PC-3 (cell line): ENCODE results near the gene ATP5F1B. TPM values are rescaled to one million over a fixed set of nuclear protein-coding genes. Genes with fewer than 3 reads are reported as not detected.
"Not testable (repeated sequence)": the region's sequence is repeated elsewhere in the genome, so short reads cannot be mapped to it uniquely, and the experiment has no call there.

Experiments
- ATAC-seq: fragments of 200-7000 bp; cut with Tn5 transposase; 2 replicates; pipeline ENCODE4 v1.9.1; 2020; ENCODE audit warnings: mild to moderate bottlenecking, moderate library complexity
- BruUV-seq: library from RNA; stranded (reverse); fragments of 400-500 nt; replicated peaks from 2 replicates; lab custom pipeline; 2021; lab: Mats Ljungman, UMichigan
- CTCF ChIA-PET: fragments of 300-600 bp; sonication (Branson Sonifier 250); formaldehyde crosslinking; loops from one replicate; lab custom pipeline; 2022; ENCODE audit warnings: antibody characterized with exemption; lab: Charles Lee
- POLR2A ChIA-PET: fragments of 300-600 bp; sonication (Branson Sonifier 250); formaldehyde crosslinking; loops from one replicate; lab custom pipeline; 2022; ENCODE audit warnings: antibody characterized with exemption; ENCODE audit not compliant: unreplicated experiment; lab: Charles Lee
- DNase-seq: peaks from one replicate; pipeline ENCODE4 v3.0.0-alpha.2; 2015
- H2AFZ ChIP-seq: fragments of 300-600 bp; sonication (generic); 2 replicates; pipeline ENCODE4 v1.6.0; 2016; ENCODE audit warnings: antibody characterized with exemption, low read length
- H3F3A ChIP-seq: fragments of 300-600 bp; sonication (generic); one replicate; pipeline ENCODE4 v1.6.0; 2017; ENCODE audit warnings: antibody characterized with exemption, low read length, control low read depth, mild to moderate bottlenecking; ENCODE audit not compliant: unreplicated experiment
- H3K27ac ChIP-seq: fragments of 300-600 bp; sonication (generic); 2 replicates; pipeline ENCODE4 v1.5.1; 2016; ENCODE audit warnings: mild to moderate bottlenecking, low read length
- H3K27me3 ChIP-seq: fragments of 300-600 bp; sonication (generic); 2 replicates; pipeline ENCODE4 v1.6.1; 2016; ENCODE audit warnings: low read length, mixed read lengths
- H3K36me3 ChIP-seq: fragments of 300-600 bp; sonication (generic); 2 replicates; pipeline ENCODE4 v1.6.1; 2016; ENCODE audit warnings: low read depth, mixed run types, low read length, mixed read lengths
- H3K4me1 ChIP-seq: fragments of 300-600 bp; sonication (generic); 2 replicates; pipeline ENCODE4 v1.5.1; 2016; ENCODE audit warnings: low read length; ENCODE audit not compliant: insufficient read depth
- H3K4me2 ChIP-seq: fragments of 300-600 bp; sonication (generic); 2 replicates; pipeline ENCODE4 v1.6.0; 2016; ENCODE audit warnings: low read length
- H3K4me3 ChIP-seq: fragments of 300-600 bp; sonication (generic); 2 replicates; pipeline ENCODE4 v1.5.1; 2016; ENCODE audit warnings: mild to moderate bottlenecking, low read length, mixed read lengths
- H3K79me2 ChIP-seq: fragments of 300-600 bp; sonication (generic); 2 replicates; pipeline ENCODE4 v1.6.1; 2017; ENCODE audit warnings: low read length, mixed read lengths
- H3K9ac ChIP-seq: fragments of 300-600 bp; sonication (generic); 2 replicates; pipeline ENCODE4 v1.6.0; 2016; ENCODE audit warnings: mild to moderate bottlenecking, low read length
- H3K9me2 ChIP-seq: fragments of 300-600 bp; sonication (generic); replicated peaks from 2 replicates; pipeline ENCODE4 v1.6.1; 2016; ENCODE audit warnings: mixed run types, low read length, mixed read lengths
- H3K9me3 ChIP-seq: fragments of 300-600 bp; sonication (generic); 2 replicates; pipeline ENCODE4 v1.6.1; 2016; ENCODE audit warnings: low read length, mixed read lengths
- H4K20me1 ChIP-seq: fragments of 300-600 bp; sonication (generic); 2 replicates; pipeline ENCODE4 v1.6.1; 2016; ENCODE audit warnings: low read length, mixed read lengths
- CTCF ChIP-seq: fragments of 300-600 bp; sonication (generic); conservative IDR thresholded peaks from 2 replicates; pipeline ENCODE4 v1.5.1; 2017; ENCODE audit warnings: antibody characterized with exemption, low read depth, mild to moderate bottlenecking, low read length
- EZH2 ChIP-seq: fragments of 300-600 bp; sonication (generic); IDR thresholded peaks from one replicate; pipeline ENCODE4 v1.6.1; 2017; ENCODE audit warnings: antibody characterized with exemption, mild to moderate bottlenecking, low read length; ENCODE audit not compliant: unreplicated experiment
- EZH2phosphoT487 ChIP-seq: fragments of 300-600 bp; sonication (generic); IDR thresholded peaks from 2 replicates; pipeline ENCODE4 v1.6.1; 2018; ENCODE audit warnings: mild to moderate bottlenecking, antibody characterized with exemption, low read length, borderline replicate concordance
- intact Hi-C: fragments of 100-400 bp; cut with micrococcal nuclease; formaldehyde crosslinking; loops from 2 replicates; pipeline ENCODE4 v1.9.0; 2023
- total RNA-seq: library from RNA; depleted of rRNA; stranded (reverse); fragments of >200 nt; gene quantifications from 2 replicates; pipeline ENCODE4 v1.2.3, GENCODE V29; 2014

The ATP5F1B gene
- total RNA-seq, 1 experiment from 2014 or later: 1,046 TPM

GRCh38 chr12:56657416-56658379, 11.9 kb upstream of the ATP5F1B start:
- TF ChIP-seq EZH2 (no peak), CTCF (no peak), EZH2phosphoT487 (no peak)
- intact Hi-C loops: no loop called here
- DNase-seq (no peak), ATAC-seq (no peak)
- 0 out of 2 replicates have a peak, but pooled peaks cover 6% of the 10 kb centered on the region for H3K9me3 ChIP-seq
- no peaks in the 10 kb centered on the region for H3K9me2 ChIP-seq
- H3K4me1 ChIP-seq: peaks cover 11% of the 10 kb centered on the region
- H3K79me2 ChIP-seq: no peaks in the 10 kb centered on the region
- H3K9ac ChIP-seq: no peak overlapping the region
- BruUV-seq: no TSS peak
- H4K20me1 ChIP-seq: no peaks in the 10 kb centered on the region
- no peak overlapping the region for H3K4me2 ChIP-seq
- ChIA-PET POLR2A (interaction anchor here (0.6 kb wide), 1 partner anchor 12 kb away, joined by 17 read pairs; no protein-coding TSS in a partner anchor), CTCF (interaction anchor here (1.3 kb wide), 1 partner anchor 21 kb away, joined by 4 read pairs; no protein-coding TSS in a partner anchor)
- H3K27ac ChIP-seq: no peak overlapping the region
- H3K27me3 ChIP-seq: no peaks in the 10 kb centered on the region
- no peak overlapping the region for H3K4me3 ChIP-seq
- H3F3A ChIP-seq: peaks cover 4% of the 10 kb centered on the region
- no peak overlapping the region for H2AFZ ChIP-seq
- H3K36me3 ChIP-seq: peaks cover under 1% of the 10 kb centered on the region; the same call in 1 of the 2 replicates

GRCh38 chr12:56653781-56654180, 8.0 kb upstream of the ATP5F1B start:
- CTCF ChIA-PET, H3K4me1 ChIP-seq, H3K36me3 ChIP-seq, H3K9ac ChIP-seq, H3K9me3 ChIP-seq, H3K4me3 ChIP-seq, H3F3A ChIP-seq, H3K4me2 ChIP-seq, intact Hi-C loops, H3K79me2 ChIP-seq, H3K9me2 ChIP-seq, POLR2A ChIA-PET, DNase-seq, BruUV-seq, H2AFZ ChIP-seq, H3K27me3 ChIP-seq, ATAC-seq, H3K27ac ChIP-seq, H4K20me1 ChIP-seq: not testable (repeated sequence)

GRCh38 chr12:56648023-56648422, 2.2 kb upstream of the ATP5F1B start:
- H3K9ac ChIP-seq, H3F3A ChIP-seq, DNase-seq, H3K9me3 ChIP-seq, POLR2A ChIA-PET, ATAC-seq, BruUV-seq, intact Hi-C loops, H3K4me2 ChIP-seq, H3K4me3 ChIP-seq, CTCF ChIA-PET, H3K27me3 ChIP-seq, H3K27ac ChIP-seq, H2AFZ ChIP-seq, H3K9me2 ChIP-seq: not testable (repeated sequence)
- peaks cover 20% of the 10 kb centered on the region for H3K36me3 ChIP-seq
- H3K4me1 ChIP-seq: peaks cover 16% of the 10 kb centered on the region
- peaks cover 24% of the 10 kb centered on the region for H4K20me1 ChIP-seq
- H3K79me2 ChIP-seq: peaks cover 28% of the 10 kb centered on the region
